Measurements from ENCODE around the gene RAB40B. TPM values are rescaled to one million over a fixed set of nuclear protein-coding genes. Genes with fewer than 3 reads are reported as not detected.

RAB40B gene
- total RNA-seq, 1 experiment from 2014 or later = 11.2 TPM

DNA sequence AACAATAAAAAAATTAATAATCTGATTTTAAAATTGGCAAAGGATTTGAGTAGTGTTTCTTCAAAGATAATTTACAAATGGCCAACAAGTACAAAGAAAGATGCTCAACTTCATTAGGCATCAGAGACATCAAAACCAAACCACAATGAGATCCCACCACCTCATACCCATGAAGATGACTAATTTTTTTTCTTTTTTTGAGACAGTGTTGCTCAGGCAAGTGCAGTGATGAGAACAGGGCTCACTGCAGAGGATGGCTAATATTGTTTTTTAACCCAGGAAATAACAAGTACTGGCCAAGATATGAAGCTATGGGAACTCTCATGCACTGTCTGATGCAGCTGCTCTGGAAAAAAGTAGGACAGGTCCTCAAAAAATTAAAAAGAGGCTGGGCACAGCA is 65.2 kb downstream of the RAB40B start:
- Histone ChIP-seq H3K4me1 (replicated peaks) (no peaks in the 10 kb centered on the region), H3K9me3 (replicated peaks) (no peaks in the 10 kb centered on the region), H3K27ac (no peak overlapping the region), H3K4me3 (no peak overlapping the region), H3K27me3 (replicated peaks) (no peaks in the 10 kb centered on the region), H3K36me3 (peaks cover 77% of the 10 kb centered on the region)
- no peak for DNase-seq (ENCODE audit: low read depth in 1 of 2, low spot score in 2 of 2)

DNA sequence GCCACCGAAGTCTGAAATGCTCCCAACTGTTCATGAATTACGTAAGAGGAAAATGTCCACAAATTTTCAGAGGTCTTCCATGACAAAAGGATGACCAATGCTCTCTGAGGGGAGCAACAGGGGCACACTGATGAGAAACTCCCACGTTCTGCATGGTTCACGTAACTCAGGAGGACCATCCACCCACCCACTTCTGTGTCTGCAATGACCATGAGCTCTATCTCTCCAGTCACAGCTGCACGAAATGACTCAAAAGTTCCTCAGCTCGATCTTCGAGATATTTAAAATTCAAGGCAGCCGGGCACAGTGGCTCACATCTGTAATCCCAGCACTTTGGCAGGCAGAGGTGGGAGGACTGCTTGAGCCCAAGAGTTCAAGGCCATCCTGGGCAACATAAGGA is 66.0 kb downstream of the RAB40B start:
- Histone ChIP-seq H3K27ac (no peak overlapping the region), H3K4me1 (replicated peaks) (no peaks in the 10 kb centered on the region), H3K36me3 (peaks cover 80% of the 10 kb centered on the region), H3K4me3 (no peak overlapping the region), H3K9me3 (replicated peaks) (no peaks in the 10 kb centered on the region), H3K27me3 (replicated peaks) (no peaks in the 10 kb centered on the region)
- no peak for DNase-seq (ENCODE audit: low read depth in 1 of 2, low spot score in 2 of 2)

DNA sequence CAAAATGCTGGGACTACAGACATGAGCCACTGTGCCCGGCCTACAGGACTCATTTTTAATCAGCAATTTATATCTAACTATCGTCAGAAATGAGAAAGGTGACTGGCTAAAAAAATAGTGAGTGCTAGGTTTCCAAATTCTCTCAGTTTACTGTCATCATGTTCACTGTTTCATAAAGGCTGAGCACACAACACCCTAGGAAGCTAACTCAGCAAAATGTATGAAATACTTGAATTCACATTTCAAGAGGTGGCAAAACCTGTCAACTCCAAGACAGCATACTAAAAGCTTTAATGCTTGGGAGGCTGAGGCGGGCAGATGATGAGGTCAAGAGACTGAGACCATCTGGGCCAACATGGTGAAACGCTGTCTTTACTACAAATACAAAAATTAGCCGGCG is 67.0 kb downstream of the RAB40B start:
- Histone ChIP-seq H3K4me1 (replicated peaks) (no peaks in the 10 kb centered on the region), H3K4me3 (no peak overlapping the region), H3K27me3 (replicated peaks) (no peaks in the 10 kb centered on the region), H3K36me3 (peaks cover 80% of the 10 kb centered on the region), H3K27ac (no peak overlapping the region), H3K9me3 (replicated peaks) (no peaks in the 10 kb centered on the region)
- DNase-seq (ENCODE audit: low read depth in 1 of 2, low spot score in 2 of 2) = no peak

DNA sequence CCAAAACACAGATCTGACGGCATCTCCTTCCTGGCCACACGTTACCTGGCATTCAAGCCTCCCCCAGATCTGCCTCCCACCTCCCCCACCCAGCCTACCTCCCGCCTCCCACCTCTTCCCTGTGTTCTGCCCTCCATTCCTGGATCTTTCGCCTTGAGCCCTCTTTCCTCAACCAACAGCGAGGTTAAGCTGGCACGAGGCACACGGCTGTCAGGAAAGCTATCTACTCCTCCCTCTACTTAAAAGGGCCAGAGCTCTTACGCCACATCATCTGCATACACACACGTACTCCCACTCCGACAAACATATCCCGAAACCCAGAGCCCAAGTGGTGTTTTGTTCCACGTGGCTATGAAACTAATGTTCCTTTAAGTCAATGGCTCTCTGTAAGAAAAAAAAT is 68.3 kb downstream of the RAB40B start:
- H3K9me3 ChIP-seq (replicated peaks) = no peaks in the 10 kb centered on the region
- no peaks in the 10 kb centered on the region for H3K4me1 ChIP-seq (replicated peaks)
- DNase-seq (ENCODE audit: low read depth in 1 of 2, low spot score in 2 of 2) = no peak
- H3K27me3 ChIP-seq (replicated peaks) = no peaks in the 10 kb centered on the region
- H3K36me3 ChIP-seq = peaks cover 83% of the 10 kb centered on the region
- H3K4me3 ChIP-seq = no peak overlapping the region
- no peak overlapping the region for H3K27ac ChIP-seq

DNA sequence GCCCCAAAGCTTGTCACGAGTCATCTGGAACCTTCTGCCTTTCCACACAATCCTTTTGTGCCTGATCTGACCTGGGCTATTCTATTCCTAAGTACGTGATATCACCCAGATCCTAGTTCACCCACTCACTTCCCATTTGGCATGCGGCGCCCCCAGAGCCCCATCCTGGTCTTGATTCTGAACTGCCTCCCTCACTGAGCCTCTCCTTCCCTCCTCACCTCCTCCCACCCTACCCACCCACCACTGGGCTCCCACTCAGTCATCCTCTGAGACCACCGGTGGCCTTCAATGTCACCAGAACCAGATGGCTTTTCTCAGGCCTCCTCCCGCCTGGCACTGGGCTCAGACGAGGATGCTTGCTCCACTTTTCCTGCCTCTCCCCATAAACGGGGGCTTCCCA is 68.8 kb downstream of the RAB40B start:
- Histone ChIP-seq H3K9me3 (replicated peaks) (no peaks in the 10 kb centered on the region), H3K36me3 (peaks cover 88% of the 10 kb centered on the region), H3K4me3 (no peak overlapping the region), H3K27ac (no peak overlapping the region), H3K4me1 (replicated peaks) (no peaks in the 10 kb centered on the region), H3K27me3 (replicated peaks) (no peaks in the 10 kb centered on the region)
- no peak for DNase-seq (ENCODE audit: low read depth in 1 of 2, low spot score in 2 of 2)

DNA sequence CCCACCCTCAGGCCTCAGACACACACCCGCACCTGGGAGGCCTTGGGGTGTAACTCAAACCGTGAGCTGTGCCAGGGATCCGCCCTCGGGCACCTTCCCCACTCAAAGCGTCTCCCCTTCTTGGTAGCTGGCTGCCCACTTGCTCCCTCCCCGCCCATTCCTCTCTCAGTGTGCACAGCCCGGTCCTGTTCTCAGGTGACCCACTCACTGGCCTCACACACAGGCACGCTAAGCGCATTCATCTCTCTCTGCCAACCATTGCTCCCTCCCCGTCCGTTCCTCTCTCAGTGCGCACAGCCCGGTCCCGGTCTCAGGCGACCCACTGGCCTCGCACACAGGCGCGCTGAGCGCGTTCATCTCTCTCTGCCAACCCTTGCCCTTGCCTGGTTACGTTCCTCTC is 71.1 kb downstream of the RAB40B start:
- Histone ChIP-seq H3K36me3 (peaks cover 90% of the 10 kb centered on the region), H3K9me3 (replicated peaks) (no peaks in the 10 kb centered on the region), H3K27ac (no peak overlapping the region), H3K4me1 (replicated peaks) (no peaks in the 10 kb centered on the region), H3K4me3 (no peak overlapping the region), H3K27me3 (replicated peaks) (no peaks in the 10 kb centered on the region)
- no peak for DNase-seq (ENCODE audit: low read depth in 1 of 2, low spot score in 2 of 2)

DNA sequence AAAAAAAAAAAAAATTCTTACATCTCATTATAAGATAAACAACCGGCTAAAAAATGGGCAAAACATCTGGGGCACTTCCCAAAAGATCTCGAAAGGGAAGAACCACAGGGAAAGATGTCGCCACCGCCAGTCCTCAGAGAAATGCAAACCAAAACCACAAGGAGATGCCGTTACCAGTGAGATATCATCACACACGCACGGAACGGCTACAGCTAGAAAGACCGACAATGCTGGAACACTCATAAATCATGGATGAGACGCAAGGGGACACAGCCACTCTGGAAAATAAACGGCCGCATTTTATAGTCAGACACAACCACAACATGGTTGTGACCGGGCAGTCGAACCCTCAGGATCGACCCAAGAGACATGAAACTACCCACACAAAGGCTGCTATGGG is 74.8 kb downstream of the RAB40B start:
- no peak for DNase-seq (ENCODE audit: low read depth in 1 of 2, low spot score in 2 of 2)
- Histone ChIP-seq H3K4me3 (no peak overlapping the region), H3K9me3 (replicated peaks) (no peaks in the 10 kb centered on the region), H3K27ac (no peak overlapping the region), H3K36me3 (peaks cover 100% of the 10 kb centered on the region), H3K27me3 (replicated peaks) (no peaks in the 10 kb centered on the region), H3K4me1 (replicated peaks) (no peaks in the 10 kb centered on the region)

DNA sequence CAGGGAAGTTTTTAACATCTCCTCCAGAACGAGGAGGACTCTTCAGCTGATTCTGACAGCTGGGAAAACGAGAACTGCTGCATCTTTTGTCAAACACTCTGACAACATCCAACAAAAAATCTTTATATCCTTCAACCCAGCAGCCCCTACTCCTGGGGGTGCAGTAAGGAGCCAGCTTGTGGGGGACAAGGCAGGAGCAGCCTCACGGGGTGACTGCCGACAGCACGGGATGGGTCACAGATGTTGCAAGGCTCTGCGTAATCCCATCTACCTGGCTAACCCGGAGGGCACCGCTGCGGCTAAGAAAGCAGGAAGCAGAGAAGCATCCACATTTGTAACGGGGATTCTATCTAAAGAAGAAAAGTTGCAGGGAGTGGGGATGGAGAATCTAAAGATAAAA is 78.9 kb downstream of the RAB40B start:
- no peak overlapping the region for H3K4me3 ChIP-seq
- H3K36me3 ChIP-seq = peaks cover 100% of the 10 kb centered on the region
- no peaks in the 10 kb centered on the region for H3K4me1 ChIP-seq (replicated peaks)
- DNase-seq (ENCODE audit: low read depth in 1 of 2, low spot score in 2 of 2) = no peak
- H3K27me3 ChIP-seq (replicated peaks) = no peaks in the 10 kb centered on the region
- no peaks in the 10 kb centered on the region for H3K9me3 ChIP-seq (replicated peaks)
- H3K27ac ChIP-seq = no peak overlapping the region

DNA sequence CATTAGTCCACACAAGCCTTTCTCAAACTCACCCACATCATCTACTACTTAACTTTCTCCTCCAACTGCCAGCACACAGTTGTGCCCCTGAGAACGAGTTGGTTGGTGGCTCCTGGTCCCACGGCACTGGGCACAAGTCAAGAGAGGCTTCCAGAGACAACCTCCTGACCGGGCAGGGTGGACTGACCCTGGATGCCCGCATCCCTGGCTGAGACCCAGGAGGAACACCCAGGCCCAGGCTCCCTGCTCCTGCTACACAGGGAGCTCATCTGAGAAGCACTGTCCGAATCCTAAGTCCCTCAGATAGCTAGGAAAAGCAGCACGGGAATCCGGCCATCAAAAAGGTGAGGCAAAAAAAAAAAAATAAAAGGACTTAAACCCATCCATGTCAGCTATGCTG is 79.3 kb downstream of the RAB40B start:
- Histone ChIP-seq H3K4me3 (no peak overlapping the region), H3K27me3 (replicated peaks) (no peaks in the 10 kb centered on the region), H3K9me3 (replicated peaks) (no peaks in the 10 kb centered on the region), H3K27ac (no peak overlapping the region), H3K4me1 (replicated peaks) (no peaks in the 10 kb centered on the region), H3K36me3 (peaks cover 100% of the 10 kb centered on the region)
- no peak for DNase-seq (ENCODE audit: low read depth in 1 of 2, low spot score in 2 of 2)

DNA sequence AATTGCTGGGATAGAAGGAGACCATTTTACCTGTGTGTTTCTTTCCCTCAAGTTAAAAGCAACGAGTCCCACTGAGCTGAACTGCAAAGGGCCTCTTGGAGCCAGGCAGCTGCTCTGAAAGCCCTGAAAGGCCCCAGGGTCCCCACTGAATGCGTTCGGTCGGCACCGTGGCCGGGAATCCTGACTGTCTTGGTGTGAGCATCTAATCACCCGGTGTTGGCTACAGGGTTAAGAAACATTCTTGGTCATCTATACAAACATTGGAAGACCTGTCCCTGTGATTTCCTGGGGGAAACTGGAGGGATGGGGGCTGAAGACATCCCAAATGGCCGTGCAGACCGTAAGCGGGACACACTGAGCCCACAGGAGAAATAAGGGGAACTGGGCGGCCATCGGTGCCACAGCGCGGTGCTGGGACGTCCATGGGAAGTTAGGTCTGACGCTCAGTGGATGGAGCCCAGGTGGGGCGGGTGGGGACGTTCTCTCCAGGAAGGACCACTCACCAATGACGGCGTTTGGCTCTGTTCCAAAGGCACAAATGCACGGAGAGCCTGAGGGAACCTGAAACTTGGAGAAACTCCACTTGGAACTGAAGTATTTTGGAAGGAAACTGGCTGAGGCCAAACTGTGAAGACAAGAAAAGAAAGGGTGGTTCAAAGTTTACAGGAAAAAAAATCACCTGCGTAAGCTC is 82.3 kb downstream of the RAB40B start:
- H3K9me3 ChIP-seq (replicated peaks) = no peaks in the 10 kb centered on the region
- no peaks in the 10 kb centered on the region for H3K4me1 ChIP-seq (replicated peaks)
- H3K27ac ChIP-seq = no peak overlapping the region
- no peak overlapping the region for H3K4me3 ChIP-seq
- peaks cover 93% of the 10 kb centered on the region for H3K36me3 ChIP-seq
- no peak for DNase-seq (ENCODE audit: low read depth in 1 of 2, low spot score in 2 of 2)
- H3K27me3 ChIP-seq (replicated peaks) = no peaks in the 10 kb centered on the region

DNA sequence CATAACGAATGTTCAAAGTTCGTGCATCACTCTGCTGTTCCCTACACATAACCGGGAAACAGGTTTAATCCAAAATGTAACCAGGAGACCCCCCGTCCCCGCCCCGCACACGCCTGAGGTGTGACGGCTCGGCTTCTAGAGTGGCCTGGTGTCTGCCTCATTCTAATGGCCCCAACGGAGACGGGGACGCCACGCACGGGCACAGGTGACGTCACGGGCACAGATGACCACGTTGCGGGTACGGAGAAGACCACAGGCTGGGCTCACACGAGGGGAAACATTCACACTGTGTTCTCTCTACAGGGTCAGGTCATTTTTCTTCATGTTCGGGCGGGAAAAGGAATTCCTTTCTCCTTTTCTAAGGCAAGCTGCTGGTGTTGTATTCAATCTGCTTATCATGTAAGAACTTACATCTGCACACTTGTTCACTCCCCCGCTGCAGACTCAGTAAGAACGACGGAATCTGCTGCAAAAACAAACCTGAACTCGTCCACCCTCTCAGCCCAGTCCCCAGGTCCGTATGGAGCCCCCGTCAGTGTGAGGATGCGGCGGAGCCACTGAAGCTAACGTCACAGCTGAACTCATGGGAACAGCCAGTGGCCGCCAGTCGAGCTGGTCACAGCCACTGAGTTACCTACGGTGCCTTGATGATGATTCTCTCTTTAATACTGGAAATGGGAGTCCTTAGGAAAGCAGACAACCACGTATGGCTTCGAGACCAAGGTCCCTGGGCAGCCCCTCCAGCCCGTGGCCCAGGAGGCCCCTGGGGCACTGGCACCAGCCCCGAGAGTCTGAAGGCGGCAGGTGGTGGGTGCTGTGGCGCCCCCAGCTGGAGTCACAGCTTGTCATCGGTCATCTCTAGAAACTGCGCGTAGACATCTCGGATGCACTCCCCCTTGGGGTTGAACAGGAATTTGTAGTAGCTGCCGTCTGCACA is 83.1 kb downstream of the RAB40B start:
- Histone ChIP-seq H3K36me3 (peaks cover 93% of the 10 kb centered on the region), H3K4me1 (replicated peaks) (no peaks in the 10 kb centered on the region), H3K4me3 (no peak overlapping the region), H3K9me3 (replicated peaks) (no peaks in the 10 kb centered on the region), H3K27ac (no peak overlapping the region), H3K27me3 (replicated peaks) (no peaks in the 10 kb centered on the region)
- DNase-seq (ENCODE audit: low read depth in 1 of 2, low spot score in 2 of 2) = no peak

DNA sequence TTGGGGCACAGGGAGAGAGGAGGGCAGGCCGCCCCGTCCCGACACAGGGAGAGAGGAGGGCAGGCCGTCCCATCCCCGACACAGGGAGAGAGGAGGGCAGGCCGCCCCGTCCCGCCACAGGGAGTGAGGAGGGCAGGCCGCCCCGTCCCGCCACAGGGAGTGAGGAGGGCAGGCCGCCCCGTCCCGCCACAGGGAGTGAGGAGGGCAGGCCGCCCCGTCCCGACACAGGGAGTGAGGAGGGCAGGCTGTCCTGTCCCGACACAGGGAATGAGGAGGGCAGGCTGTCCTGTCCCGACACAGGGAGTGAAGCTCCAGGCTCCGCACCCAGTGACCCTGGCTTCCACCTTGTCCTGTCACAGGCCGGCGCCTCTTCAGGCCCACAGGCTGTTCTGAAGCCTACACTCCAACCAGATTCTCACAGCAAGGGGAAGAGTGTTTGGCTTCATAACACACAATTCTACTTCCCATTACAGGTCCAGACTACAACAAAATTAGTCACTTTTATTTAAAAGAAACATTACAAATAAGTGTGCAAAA is 84.3 kb downstream of the RAB40B start:
- Histone ChIP-seq H3K4me3 (no peak overlapping the region), H3K4me1 (replicated peaks) (no peaks in the 10 kb centered on the region), H3K9me3 (replicated peaks) (no peaks in the 10 kb centered on the region), H3K27me3 (replicated peaks) (no peaks in the 10 kb centered on the region), H3K27ac (no peak overlapping the region), H3K36me3 (peaks cover 91% of the 10 kb centered on the region)
- no peak for DNase-seq (ENCODE audit: low read depth in 1 of 2, low spot score in 2 of 2)

DNA sequence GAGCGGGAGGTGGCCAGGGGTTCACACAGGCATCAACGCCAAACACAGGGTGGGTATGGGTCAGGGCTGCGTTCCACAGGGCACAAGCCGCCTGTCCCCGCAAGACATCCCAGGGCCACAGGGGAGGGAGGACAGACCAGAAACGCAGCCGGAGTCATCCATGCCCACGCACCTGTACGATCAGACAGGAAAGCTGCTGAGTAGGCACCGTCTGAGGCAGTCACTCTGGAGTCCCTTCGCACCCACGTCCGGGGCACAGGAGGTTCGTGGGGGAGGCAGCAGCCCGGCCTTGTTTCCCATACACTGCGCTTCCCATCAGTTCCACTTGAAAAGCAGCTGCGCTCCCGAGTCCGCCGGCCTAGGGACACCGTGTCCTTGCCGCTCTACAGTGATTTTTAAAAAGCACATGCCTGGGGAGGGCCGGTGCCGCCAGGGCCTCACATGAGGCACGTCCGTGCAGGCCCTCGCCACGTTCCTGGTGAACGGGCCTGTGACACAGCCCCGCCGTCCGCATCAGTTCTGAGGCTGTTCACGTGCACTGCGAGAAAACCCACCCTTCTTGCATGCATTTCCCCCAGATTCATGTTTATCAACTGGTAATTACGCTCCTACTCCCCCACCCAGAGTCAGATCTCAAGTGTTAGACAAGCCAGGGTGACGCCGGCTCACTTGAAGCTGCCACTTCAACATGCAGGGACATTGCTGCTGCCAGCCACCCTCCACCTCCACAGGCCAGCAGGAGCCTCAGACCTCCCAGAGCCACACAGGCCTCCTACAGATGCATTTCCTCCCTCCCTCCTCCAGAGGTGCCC is 85.0 kb downstream of the RAB40B start:
- Histone ChIP-seq H3K27ac (no peak overlapping the region), H3K4me1 (replicated peaks) (no peaks in the 10 kb centered on the region), H3K4me3 (no peak overlapping the region), H3K27me3 (replicated peaks) (no peaks in the 10 kb centered on the region), H3K36me3 (peaks cover 91% of the 10 kb centered on the region), H3K9me3 (replicated peaks) (no peaks in the 10 kb centered on the region)
- DNase-seq (ENCODE audit: low read depth in 1 of 2, low spot score in 2 of 2) = no peak

Data from SJSA1 (cell line).